GM12801 (cell line): ENCODE data around the gene APLNR.

Experiments used
- TF ChIP-seq, protein P1 (sequence below): IDR thresholded peaks from one replicate; pipeline ENCODE4 v1.5.1; 2011; ENCODE audit warnings: control low read depth; ENCODE audit not compliant: insufficient read length; ENCODE audit errors: extremely low read depth

The APLNR gene

DNA sequence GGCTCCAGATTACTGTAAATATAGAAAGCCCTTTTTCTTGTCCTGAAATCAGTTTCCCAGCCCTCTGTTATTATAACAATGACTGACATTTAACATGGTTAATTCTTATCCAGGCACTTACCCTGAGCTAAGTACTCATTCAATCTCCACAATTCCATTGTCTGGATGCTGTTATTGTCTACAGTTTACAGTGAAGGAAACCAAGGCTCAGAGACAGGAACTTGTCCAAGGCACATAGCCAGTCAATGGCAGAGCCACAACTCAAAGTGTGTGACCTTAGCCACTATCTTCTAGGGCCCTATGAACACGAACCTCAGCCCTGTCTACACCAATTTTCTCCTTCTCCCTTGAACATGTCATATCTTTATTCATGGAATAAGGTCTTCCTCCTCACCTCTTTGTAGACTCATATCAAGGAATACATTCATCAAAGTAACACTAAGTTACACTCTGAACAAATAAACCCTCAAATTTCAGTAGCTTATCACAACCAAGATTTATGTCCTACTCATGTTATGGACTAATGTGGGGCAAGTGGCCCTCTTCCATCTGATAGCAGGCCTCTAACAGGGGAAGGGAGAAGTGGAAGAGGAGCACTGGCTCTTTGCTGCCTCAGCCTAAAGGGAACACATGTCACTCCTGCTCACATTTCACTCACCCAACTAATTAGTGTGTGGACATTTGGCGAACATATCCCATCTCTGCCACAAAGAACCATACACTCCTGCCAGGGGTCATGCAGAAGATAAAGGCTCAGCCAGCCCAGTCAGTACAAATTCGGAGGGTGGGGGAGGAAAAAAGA is 39.3 kb upstream of the APLNR start:
- TF ChIP-seq, protein P1, sequence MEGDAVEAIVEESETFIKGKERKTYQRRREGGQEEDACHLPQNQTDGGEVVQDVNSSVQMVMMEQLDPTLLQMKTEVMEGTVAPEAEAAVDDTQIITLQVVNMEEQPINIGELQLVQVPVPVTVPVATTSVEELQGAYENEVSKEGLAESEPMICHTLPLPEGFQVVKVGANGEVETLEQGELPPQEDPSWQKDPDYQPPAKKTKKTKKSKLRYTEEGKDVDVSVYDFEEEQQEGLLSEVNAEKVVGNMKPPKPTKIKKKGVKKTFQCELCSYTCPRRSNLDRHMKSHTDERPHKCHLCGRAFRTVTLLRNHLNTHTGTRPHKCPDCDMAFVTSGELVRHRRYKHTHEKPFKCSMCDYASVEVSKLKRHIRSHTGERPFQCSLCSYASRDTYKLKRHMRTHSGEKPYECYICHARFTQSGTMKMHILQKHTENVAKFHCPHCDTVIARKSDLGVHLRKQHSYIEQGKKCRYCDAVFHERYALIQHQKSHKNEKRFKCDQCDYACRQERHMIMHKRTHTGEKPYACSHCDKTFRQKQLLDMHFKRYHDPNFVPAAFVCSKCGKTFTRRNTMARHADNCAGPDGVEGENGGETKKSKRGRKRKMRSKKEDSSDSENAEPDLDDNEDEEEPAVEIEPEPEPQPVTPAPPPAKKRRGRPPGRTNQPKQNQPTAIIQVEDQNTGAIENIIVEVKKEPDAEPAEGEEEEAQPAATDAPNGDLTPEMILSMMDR: no peak

DNA sequence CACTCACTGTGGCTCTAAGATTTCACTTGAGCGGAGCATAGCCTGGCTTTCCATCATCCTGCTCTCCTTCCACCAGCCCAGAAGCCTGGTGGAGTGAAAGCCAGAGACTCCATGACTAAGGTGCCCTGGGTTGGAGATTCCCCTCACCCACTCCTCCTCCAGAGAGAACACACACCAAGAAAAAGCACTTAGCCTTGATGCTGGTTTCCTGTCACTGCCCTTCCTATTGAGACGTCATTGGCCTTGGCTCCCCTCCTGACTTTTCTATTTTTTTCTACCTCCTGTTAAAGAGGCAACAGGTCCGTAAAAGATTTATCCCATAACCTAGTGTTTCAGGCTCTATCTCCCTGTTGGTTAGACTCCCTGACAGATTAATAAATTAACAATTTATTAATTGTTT is 38.5 kb upstream of the APLNR start:
- TF ChIP-seq, protein P1: no peak

DNA sequence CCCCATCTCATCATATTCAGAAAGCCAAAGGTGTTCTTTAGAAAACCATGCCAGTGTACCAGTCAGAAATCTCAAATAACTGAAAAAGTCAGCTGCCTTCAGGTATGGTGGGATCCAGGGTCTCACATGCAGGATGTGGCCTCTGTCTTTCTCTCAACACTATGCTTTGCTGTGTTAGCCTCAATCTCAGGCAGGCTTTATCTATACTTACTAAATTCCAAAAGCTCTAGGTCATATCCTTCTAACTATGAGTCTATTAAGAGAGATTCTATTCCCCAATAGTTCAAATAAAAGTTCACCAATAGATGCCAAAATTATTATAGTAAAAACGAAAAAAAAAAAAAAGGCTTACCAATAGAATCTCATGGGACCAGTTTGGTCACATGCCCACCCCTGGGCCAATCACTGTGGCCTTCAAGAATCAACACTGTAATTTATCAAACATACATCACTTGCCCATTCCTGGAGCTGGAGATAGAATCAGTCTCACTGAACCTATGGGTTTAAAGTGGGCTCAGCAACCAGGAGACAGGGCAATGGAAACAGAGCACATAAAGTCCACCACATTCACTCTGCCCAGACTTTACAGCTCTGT is 38.0 kb upstream of the APLNR start:
- TF ChIP-seq, protein P1: no peak

DNA sequence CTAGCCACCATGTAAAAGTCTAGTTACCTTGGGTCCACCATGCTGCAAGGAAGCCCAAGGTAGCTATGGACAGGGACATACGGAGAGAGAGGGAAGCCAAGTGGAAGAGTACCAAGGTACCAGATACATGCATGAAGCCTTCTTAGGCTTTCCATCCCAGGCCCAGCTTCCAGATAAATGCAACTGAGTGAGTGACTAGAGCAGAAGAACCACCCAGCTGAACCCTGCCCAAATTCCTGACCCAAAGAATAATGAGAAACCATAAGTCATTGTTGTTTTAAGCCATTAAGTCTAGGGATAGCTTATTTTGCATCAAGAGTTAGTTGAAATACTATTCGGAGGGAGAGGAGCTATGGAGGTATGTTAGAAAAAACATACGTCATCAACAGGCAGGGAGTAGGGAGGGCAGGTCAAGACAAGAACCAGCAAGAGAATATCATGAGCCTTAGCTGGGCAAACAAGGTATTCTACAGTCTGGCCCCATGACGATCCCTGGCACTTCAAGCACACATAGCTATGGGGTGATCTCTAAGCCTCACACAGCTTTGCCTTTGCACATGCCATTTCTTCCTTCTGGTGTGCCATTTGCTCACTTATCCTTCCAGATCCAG is 36.5 kb upstream of the APLNR start:
- TF ChIP-seq, protein P1: no peak

DNA sequence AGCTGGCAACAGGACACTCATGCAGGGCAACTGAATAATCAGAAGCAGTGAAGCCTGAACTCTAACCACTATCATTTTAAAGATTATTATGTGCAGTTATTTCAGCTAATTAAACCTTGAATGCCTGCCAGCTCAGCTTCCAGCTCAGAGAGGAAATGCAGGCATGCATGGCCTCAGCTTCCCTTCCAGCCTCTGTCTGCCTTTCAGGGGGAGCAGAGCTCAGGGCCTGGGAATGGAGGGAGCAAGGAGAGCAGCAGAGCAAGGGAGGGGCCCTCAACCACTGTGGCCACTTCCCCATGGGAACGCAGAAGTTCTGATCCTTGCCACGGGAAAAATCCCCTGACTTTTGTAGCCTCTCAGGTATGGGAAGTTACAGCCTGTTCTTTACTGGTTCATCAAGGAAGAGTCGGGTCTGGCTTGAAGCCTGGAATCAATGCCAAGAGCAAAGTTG is 32.5 kb upstream of the APLNR start:
- TF ChIP-seq, protein P1: no peak

DNA sequence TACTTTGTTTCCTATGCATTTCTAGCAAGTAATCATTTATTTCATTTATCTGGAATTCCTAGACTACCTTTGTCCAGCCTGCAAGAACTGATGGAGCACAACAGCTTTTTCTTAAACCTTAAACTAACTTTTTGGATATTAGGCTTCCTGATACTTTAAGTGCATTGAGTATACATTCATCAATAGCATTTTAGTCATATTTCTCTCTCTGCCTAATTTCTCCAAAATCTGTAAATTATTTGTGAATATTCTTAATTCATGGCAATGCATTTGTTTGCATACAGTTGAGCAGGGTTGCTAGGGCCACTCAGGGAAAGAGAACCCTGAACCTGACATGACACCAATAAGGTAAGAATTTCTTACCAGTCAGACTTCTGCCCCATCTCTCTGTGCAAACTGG is 29.1 kb upstream of the APLNR start:
- TF ChIP-seq, protein P1: no peak

DNA sequence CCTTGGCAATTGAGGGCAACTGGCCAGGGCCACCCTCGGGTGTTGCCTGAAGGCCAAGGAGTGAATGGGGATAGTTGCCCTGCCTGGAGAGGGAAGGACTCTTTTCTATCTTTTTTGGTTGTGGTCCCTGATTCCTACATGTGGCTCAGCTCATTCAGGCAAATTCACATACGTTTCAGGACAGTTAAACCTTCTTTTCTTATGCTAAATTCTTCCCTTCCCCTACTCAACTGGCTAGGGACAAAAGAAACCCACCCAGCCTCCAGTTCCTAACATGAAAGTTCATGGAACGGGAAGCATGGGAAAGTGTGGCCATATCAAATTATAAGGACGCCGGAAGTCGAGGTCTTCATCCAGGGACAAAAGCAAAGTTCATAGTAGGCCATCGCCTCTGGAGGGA is 26.3 kb upstream of the APLNR start:
- TF ChIP-seq, protein P1: no peak
